IPS-20b (cell line): ENCODE measurements around the gene LRRC23.

Experiments
- H3K27ac ChIP-seq: one replicate; pipeline ENCODE4 v1.5.1; 2013; ENCODE audit warnings: low read length
- H3K27me3 ChIP-seq: 2 replicates; pipeline ENCODE4 v1.6.1; 2013; ENCODE audit warnings: mild to moderate bottlenecking, low read length, inconsistent platforms; ENCODE audit not compliant: insufficient read depth
- H3K36me3 ChIP-seq: 2 replicates; pipeline ENCODE4 v1.6.1; 2013; ENCODE audit warnings: low read depth, mild to moderate bottlenecking, inconsistent platforms, low read length, moderate library complexity; ENCODE audit not compliant: insufficient read depth
- H3K4me1 ChIP-seq: 2 replicates; pipeline ENCODE4 v1.6.1; 2013; ENCODE audit warnings: mild to moderate bottlenecking, control low read depth, inconsistent platforms, low read length, moderate library complexity; ENCODE audit not compliant: insufficient read depth
- H3K4me3 ChIP-seq: 2 replicates; pipeline ENCODE4 v1.5.1; 2013; ENCODE audit warnings: mild to moderate bottlenecking, low read length, inconsistent platforms
- H3K9ac ChIP-seq: 2 replicates; pipeline ENCODE4 v1.6.1; 2013; ENCODE audit warnings: low read depth, mild to moderate bottlenecking, inconsistent platforms, low read length, moderate library complexity
- H3K9me3 ChIP-seq: 2 replicates; pipeline ENCODE4 v1.6.1; 2013; ENCODE audit warnings: mild to moderate bottlenecking, low read depth, low read length, inconsistent platforms; ENCODE audit not compliant: insufficient read depth

LRRC23 gene

GRCh38 chr12:6952121-6952862, 47.7 kb downstream of the LRRC23 start:
- no peak overlapping the region for H3K9ac ChIP-seq

GRCh38 chr12:6952863-6953441, 48.3 kb downstream of the LRRC23 start:
- H3K27ac ChIP-seq = no peak overlapping the region
- no peak overlapping the region for H3K9ac ChIP-seq
- no peaks in the 10 kb centered on the region for H3K9me3 ChIP-seq
- H3K27me3 ChIP-seq = no peaks in the 10 kb centered on the region
- peaks cover 3% of the 10 kb centered on the region; the same call in 1 of the 2 replicates for H3K4me1 ChIP-seq
- no peak overlapping the region for H3K4me3 ChIP-seq
- H3K36me3 ChIP-seq = no peaks in the 10 kb centered on the region

More at GRCh38 chr12:6952121-6952862, 47.7 kb downstream of the LRRC23 start:
- Histone ChIP-seq H3K4me3 (no peak overlapping the region), H3K27me3 (no peaks in the 10 kb centered on the region), H3K9me3 (no peaks in the 10 kb centered on the region), H3K36me3 (no peaks in the 10 kb centered on the region), H3K4me1 (peaks cover 3% of the 10 kb centered on the region; the same call in 1 of the 2 replicates), H3K27ac (no peak overlapping the region)

GRCh38 chr12:6953442-6954315, 49.1 kb downstream of the LRRC23 start:
- Histone ChIP-seq H3K27me3 (no peaks in the 10 kb centered on the region), H3K4me1 (peaks cover 3% of the 10 kb centered on the region; the same call in 1 of the 2 replicates), H3K36me3 (no peaks in the 10 kb centered on the region), H3K9me3 (no peaks in the 10 kb centered on the region), H3K4me3 (no peak overlapping the region), H3K9ac (no peak overlapping the region), H3K27ac (no peak overlapping the region)

- Histone ChIP-seq H3K27ac (no peak overlapping the region), H3K4me3 (no peak overlapping the region), H3K27me3 (no peaks in the 10 kb centered on the region), H3K9ac (no peak overlapping the region), H3K9me3 (no peaks in the 10 kb centered on the region), H3K36me3 (no peaks in the 10 kb centered on the region), H3K4me1 (peaks cover 3% of the 10 kb centered on the region; the same call in 1 of the 2 replicates)
These were observed 49.9 kb downstream of the LRRC23 start for GRCh38 chr12:6954316-6955107.

- Histone ChIP-seq H3K9me3 (no peaks in the 10 kb centered on the region), H3K9ac (no peak overlapping the region), H3K4me3 (no peak overlapping the region), H3K4me1 (peaks cover 3% of the 10 kb centered on the region; the same call in 1 of the 2 replicates), H3K27ac (no peak overlapping the region), H3K36me3 (no peaks in the 10 kb centered on the region), H3K27me3 (no peaks in the 10 kb centered on the region)
These were observed 50.7 kb downstream of the LRRC23 start for GRCh38 chr12:6955108-6956020.

GRCh38 chr12:6956021-6956727, 51.6 kb downstream of the LRRC23 start:
- Histone ChIP-seq H3K27ac (no peak overlapping the region), H3K36me3 (no peaks in the 10 kb centered on the region), H3K9ac (no peak overlapping the region), H3K4me3 (no peak overlapping the region), H3K9me3 (no peaks in the 10 kb centered on the region), H3K27me3 (no peaks in the 10 kb centered on the region), H3K4me1 (peaks cover 8% of the 10 kb centered on the region; the same call in 1 of the 2 replicates)

- no peaks in the 10 kb centered on the region for H3K9me3 ChIP-seq
- no peak overlapping the region for H3K4me3 ChIP-seq
- H3K4me1 ChIP-seq = peaks cover 18% of the 10 kb centered on the region; the same call in 1 of the 2 replicates
- no peak overlapping the region for H3K27ac ChIP-seq
- no peaks in the 10 kb centered on the region for H3K27me3 ChIP-seq
- H3K36me3 ChIP-seq = no peaks in the 10 kb centered on the region
- no peak overlapping the region for H3K9ac ChIP-seq
These were observed 52.6 kb downstream of the LRRC23 start for GRCh38 chr12:6957151-6957701.

GRCh38 chr12:6957741-6958608, 53.4 kb downstream of the LRRC23 start:
- Histone ChIP-seq H3K4me1 (peaks cover 24% of the 10 kb centered on the region; the same call in 1 of the 2 replicates), H3K9ac (no peak overlapping the region; the same call in 1 of the 2 replicates), H3K4me3 (no peak overlapping the region), H3K27ac (no peak overlapping the region), H3K36me3 (no peaks in the 10 kb centered on the region), H3K27me3 (no peaks in the 10 kb centered on the region), H3K9me3 (no peaks in the 10 kb centered on the region)

GRCh38 chr12:6958609-6959057, 54.0 kb downstream of the LRRC23 start:
- Histone ChIP-seq H3K4me3 (no peak overlapping the region), H3K9me3 (no peaks in the 10 kb centered on the region), H3K4me1 (peaks cover 21% of the 10 kb centered on the region; the same call in 1 of the 2 replicates), H3K36me3 (no peaks in the 10 kb centered on the region), H3K27me3 (no peaks in the 10 kb centered on the region), H3K9ac (no peak overlapping the region; the same call in 1 of the 2 replicates), H3K27ac (no peak overlapping the region)
